HepG2 (cell line): ENCODE data around the gene IFT88. TPM values are rescaled to one million over a fixed set of nuclear protein-coding genes. Genes with fewer than 3 reads are reported as not detected.

Source experiments
- ATF7 ChIP-seq, 2 experiments: fragments of 450-650 bp in 1 of 2; sonication (generic) in 1 of 2; formaldehyde crosslinking in 1 of 2; IDR thresholded peaks; 2 replicates each; pipeline versions ENCODE4 v1.4.0 to v1.6.1; 2016 to 2020; ENCODE audit warnings: antibody characterized with exemption in 1 of 2, mild to moderate bottlenecking in 1 of 2, missing genetic modification reagents in 1 of 2
- DMAP1 ChIP-seq: IDR thresholded peaks from 2 replicates; pipeline ENCODE4 v1.6.1; 2016
- HCFC1 ChIP-seq: fragments of 150-350 bp; IDR thresholded peaks from 2 replicates; pipeline ENCODE4 v1.6.1; 2014; ENCODE audit warnings: low read depth, low read length
- HDAC2 ChIP-seq: sonication (generic); formaldehyde crosslinking; IDR thresholded peaks from 2 replicates; pipeline ENCODE4 v1.4.0; 2020; ENCODE audit warnings: missing genetic modification reagents
- HNRNPH1 ChIP-seq: fragments of 200-400 bp; formaldehyde crosslinking; optimal IDR thresholded peaks from 2 replicates; pipeline ENCODE3; 2017; ENCODE audit warnings: mild to moderate bottlenecking, low read depth, low read length
- IRF2 ChIP-seq: IDR thresholded peaks from 2 replicates; pipeline ENCODE4 v1.6.1; 2018; ENCODE audit warnings: missing genetic modification reagents, missing compliant biosample characterization
- ISL2 ChIP-seq: sonication (generic); formaldehyde crosslinking; IDR thresholded peaks from 2 replicates; pipeline ENCODE4 v1.5.0; 2020; ENCODE audit warnings: missing genetic modification reagents
- MIXL1 ChIP-seq: IDR thresholded peaks from 2 replicates; pipeline ENCODE4 v1.6.1; 2016
- PATZ1 ChIP-seq: sonication (generic); formaldehyde crosslinking; IDR thresholded peaks from 2 replicates; pipeline ENCODE4 v1.4.0; 2020; ENCODE audit warnings: missing genetic modification reagents
- PHF8 ChIP-seq: sonication (generic); formaldehyde crosslinking; IDR thresholded peaks from 2 replicates; pipeline ENCODE4 v1.5.0; 2020; ENCODE audit warnings: missing genetic modification reagents
- REPIN1 ChIP-seq: sonication (generic); formaldehyde crosslinking; IDR thresholded peaks from 2 replicates; pipeline ENCODE4 v1.8.0; 2022; ENCODE audit warnings: missing genetic modification reagents, low read depth, mild to moderate bottlenecking, borderline replicate concordance
- SALL2 ChIP-seq: sonication (generic); formaldehyde crosslinking; IDR thresholded peaks from 2 replicates; pipeline ENCODE4 v1.8.1; 2023; ENCODE audit warnings: mild to moderate bottlenecking, missing genetic modification reagents, inconsistent platforms
- TBL1XR1 ChIP-seq: fragments of 150-350 bp; IDR thresholded peaks from 2 replicates; pipeline ENCODE4 v1.6.1; 2014; ENCODE audit warnings: borderline replicate concordance, low read length; ENCODE audit not compliant: partially characterized antibody
- TCF7 ChIP-seq: sonication (generic); IDR thresholded peaks from 2 replicates; pipeline ENCODE4 v1.6.1; 2016; ENCODE audit warnings: antibody characterized with exemption, low read depth
- ZBTB38 ChIP-seq: sonication (generic); formaldehyde crosslinking; IDR thresholded peaks from 2 replicates; pipeline ENCODE4 v1.5.1; 2020; ENCODE audit warnings: mild to moderate bottlenecking, missing genetic modification reagents
- ZNF235 ChIP-seq: sonication (generic); formaldehyde crosslinking; IDR thresholded peaks from 2 replicates; pipeline ENCODE4 v1.8.1; 2023; ENCODE audit warnings: mild to moderate bottlenecking, missing genetic modification reagents, borderline replicate concordance
- ZNF317 ChIP-seq: sonication (generic); formaldehyde crosslinking; IDR thresholded peaks from 2 replicates; pipeline ENCODE4 v1.5.0; 2020; ENCODE audit warnings: mild to moderate bottlenecking, missing genetic modification reagents
- ZNF34 ChIP-seq: sonication (generic); formaldehyde crosslinking; IDR thresholded peaks from 2 replicates; pipeline ENCODE4 v1.4.0; 2020; ENCODE audit warnings: mild to moderate bottlenecking, missing genetic modification reagents, borderline replicate concordance
- ZNF749 ChIP-seq: sonication (generic); formaldehyde crosslinking; IDR thresholded peaks from 2 replicates; pipeline ENCODE4 v1.8.0; 2022; ENCODE audit warnings: mild to moderate bottlenecking, missing genetic modification reagents, moderate library complexity, borderline replicate concordance
- ZNF839 ChIP-seq: sonication (generic); formaldehyde crosslinking; IDR thresholded peaks from 2 replicates; pipeline ENCODE4 v1.4.0; 2020; ENCODE audit warnings: missing genetic modification reagents, mild to moderate bottlenecking, borderline replicate concordance
- polyA plus RNA-seq, 8 experiments: library from polyadenylated mRNA; depleted of rRNA in 3 of 8; stranded (reverse) in 7 of 8; unstranded in 1 of 8; fragments of >200 nt; fragmentation: Illumina TruSeq in 4 of 8; extraction: Trizol in 4 of 8; gene quantifications; 2 replicates each; pipeline versions ENCODE4 v1.2.1 to v1.2.3, GENCODE V29; 2011 to 2016; ENCODE audit warnings: low read depth in 4 of 8, missing spikeins in 1 of 8, mixed read lengths in 1 of 8; ENCODE audit not compliant: insufficient read depth in 1 of 8
- total RNA-seq, 5 experiments: library from RNA; depleted of rRNA; stranded (reverse); fragments of >200 nt; fragmentation: Illumina TruSeq; extraction: Trizol; gene quantifications; 2 replicates each; pipeline ENCODE4 v1.2.3, GENCODE V29; 2016; ENCODE audit warnings: low read depth in 1 of 5
- TF ChIP-seq, protein P1 (sequence below): sonication (generic); formaldehyde crosslinking; IDR thresholded peaks from 2 replicates; pipeline ENCODE4 v1.4.0; 2020; ENCODE audit warnings: missing genetic modification reagents; ENCODE audit errors: not compliant biosample characterization
- TF ChIP-seq, protein P2 (sequence below), 2 experiments: sonication (generic) in 1 of 2; formaldehyde crosslinking in 1 of 2; IDR thresholded peaks; 2 replicates each; pipeline versions ENCODE4 v1.4.0 to v1.6.1; 2016 to 2020; ENCODE audit warnings: borderline replicate concordance in 1 of 2, low read depth in 1 of 2, mild to moderate bottlenecking in 1 of 2, missing genetic modification reagents in 1 of 2

The IFT88 gene
- total and polyA plus RNA-seq, 2 of the 13 experiments (the other 11 are each of a cell fraction or from before 2014, with no cell fraction given): 8.4 to 19.9 TPM

GRCh38 chr13:20525601-20526544, 41.1 kb upstream of the IFT88 start, which contains the start of gene CRYL1 (continued):
- TF ChIP-seq ISL2 (CRISPR knock-in tag) (peak; percentile 63; the same call in 1 of the 2 replicates), ZNF317 (CRISPR knock-in tag) (no peak), SALL2 (CRISPR knock-in tag) (peak; percentile 57; the same call in 1 of the 2 replicates), TCF7 (no peak), IRF2 (CRISPR knock-in tag) (no peak), ATF7 (IDR thresholded peaks at IDR 0.05) (no peak), ATF7 (CRISPR knock-in tag; IDR thresholded peaks at IDR 0.05) (no peak), ZNF235 (CRISPR knock-in tag) (peak; percentile 42; the same call in 1 of the 2 replicates), MIXL1 (0 out of 2 replicates have a peak, but pooled peaks have one; percentile 14), HCFC1 (no peak), HDAC2 (CRISPR knock-in tag) (peak; percentile 70), ZNF839 (CRISPR knock-in tag) (0 out of 2 replicates have a peak, but pooled peaks have one; percentile 27), ZBTB38 (CRISPR knock-in tag) (peak; percentile 73), PHF8 (peak; percentile 66; the same call in 1 of the 2 replicates), HNRNPH1 (no peak), REPIN1 (CRISPR knock-in tag) (peak; percentile 7; the same call in 1 of the 2 replicates), ZNF749 (CRISPR knock-in tag) (no peak), ZNF34 (CRISPR knock-in tag) (no peak), DMAP1 (CRISPR knock-in tag) (peak; percentile 37; the same call in 1 of the 2 replicates), TBL1XR1 (no peak), PATZ1 (CRISPR knock-in tag) (peak; percentile 66)
- TF ChIP-seq, protein P1, sequence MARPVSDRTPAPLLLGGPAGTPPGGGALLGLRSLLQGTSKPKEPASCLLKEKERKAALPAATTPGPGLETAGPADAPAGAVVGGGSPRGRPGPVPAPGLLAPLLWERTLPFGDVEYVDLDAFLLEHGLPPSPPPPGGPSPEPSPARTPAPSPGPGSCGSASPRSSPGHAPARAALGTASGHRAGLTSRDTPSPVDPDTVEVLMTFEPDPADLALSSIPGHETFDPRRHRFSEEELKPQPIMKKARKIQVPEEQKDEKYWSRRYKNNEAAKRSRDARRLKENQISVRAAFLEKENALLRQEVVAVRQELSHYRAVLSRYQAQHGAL: peak; percentile 7
- TF ChIP-seq, protein P2, sequence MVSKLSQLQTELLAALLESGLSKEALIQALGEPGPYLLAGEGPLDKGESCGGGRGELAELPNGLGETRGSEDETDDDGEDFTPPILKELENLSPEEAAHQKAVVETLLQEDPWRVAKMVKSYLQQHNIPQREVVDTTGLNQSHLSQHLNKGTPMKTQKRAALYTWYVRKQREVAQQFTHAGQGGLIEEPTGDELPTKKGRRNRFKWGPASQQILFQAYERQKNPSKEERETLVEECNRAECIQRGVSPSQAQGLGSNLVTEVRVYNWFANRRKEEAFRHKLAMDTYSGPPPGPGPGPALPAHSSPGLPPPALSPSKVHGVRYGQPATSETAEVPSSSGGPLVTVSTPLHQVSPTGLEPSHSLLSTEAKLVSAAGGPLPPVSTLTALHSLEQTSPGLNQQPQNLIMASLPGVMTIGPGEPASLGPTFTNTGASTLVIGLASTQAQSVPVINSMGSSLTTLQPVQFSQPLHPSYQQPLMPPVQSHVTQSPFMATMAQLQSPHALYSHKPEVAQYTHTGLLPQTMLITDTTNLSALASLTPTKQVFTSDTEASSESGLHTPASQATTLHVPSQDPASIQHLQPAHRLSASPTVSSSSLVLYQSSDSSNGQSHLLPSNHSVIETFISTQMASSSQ (IDR thresholded peaks at IDR 0.05; ENCODE audit: low read depth): peak; percentile 40; the same call in 1 of the 2 replicates
- TF ChIP-seq, protein P2 (CRISPR knock-in tag; IDR thresholded peaks at IDR 0.05; ENCODE audit: borderline replicate concordance): no peak
